NT2/D1 (cell line): ENCODE results near the gene KAZN.

ENCODE experiments used
- DNase-seq: peaks from one replicate; pipeline ENCODE4 v3.0.0-alpha.2; 2011; ENCODE audit warnings: low read depth, low spot score
- H3K27me3 ChIP-seq: 2 replicates; pipeline ENCODE4 v1.6.0; 2011; ENCODE audit warnings: mild to moderate bottlenecking; ENCODE audit not compliant: insufficient read length, insufficient read depth
- H3K36me3 ChIP-seq: 2 replicates; pipeline ENCODE4 v1.6.1; 2011; ENCODE audit warnings: mild to moderate bottlenecking, low read length, mixed read lengths; ENCODE audit not compliant: insufficient read depth, insufficient read length
- H3K4me1 ChIP-seq: 2 replicates; pipeline ENCODE4 v1.5.1; 2011; ENCODE audit not compliant: insufficient read depth, insufficient read length
- H3K4me3 ChIP-seq: 2 replicates; pipeline ENCODE4 v1.5.1; 2011; ENCODE audit warnings: low read depth; ENCODE audit not compliant: insufficient read length
- H3K9ac ChIP-seq: 2 replicates; pipeline ENCODE4 v1.6.0; 2011; ENCODE audit warnings: low read depth; ENCODE audit not compliant: insufficient read length
- H3K9me3 ChIP-seq: 2 replicates; pipeline ENCODE4 v1.5.1; 2011; ENCODE audit warnings: mild to moderate bottlenecking, low read length; ENCODE audit not compliant: insufficient read depth
- SUZ12 ChIP-seq: IDR thresholded peaks from 2 replicates; pipeline ENCODE4 v1.6.1; 2011; ENCODE audit not compliant: insufficient read length, insufficient read depth; ENCODE audit errors: extremely low read depth
- YY1 ChIP-seq: IDR thresholded peaks from 2 replicates; pipeline ENCODE4 v1.6.1; 2011; ENCODE audit not compliant: insufficient read length, insufficient read depth
- ZNF274 ChIP-seq: IDR thresholded peaks from 2 replicates; pipeline ENCODE4 v1.6.1; 2011; ENCODE audit warnings: mild to moderate bottlenecking, low read depth, low read length

KAZN gene

GRCh38 chr1:14733779-14734140 is 135.3 kb downstream of the KAZN start:
- no peak overlapping the region for H3K9ac ChIP-seq
- H3K4me3 ChIP-seq: no peak overlapping the region
- DNase-seq: no peak
- peaks cover 13% of the 10 kb centered on the region for H3K4me1 ChIP-seq
- H3K27me3 ChIP-seq: no peaks in the 10 kb centered on the region
- TF ChIP-seq SUZ12 (no peak), ZNF274 (no peak), YY1 (no peak)
- H3K9me3 ChIP-seq: no peaks in the 10 kb centered on the region
- H3K36me3 ChIP-seq: no peaks in the 10 kb centered on the region

GRCh38 chr1:14735841-14736240 is 137.4 kb downstream of the KAZN start:
- no peaks in the 10 kb centered on the region for H3K27me3 ChIP-seq
- no peaks in the 10 kb centered on the region for H3K36me3 ChIP-seq
- no peak overlapping the region for H3K4me3 ChIP-seq
- H3K4me1 ChIP-seq: peaks cover 14% of the 10 kb centered on the region
- TF ChIP-seq SUZ12 (no peak), YY1 (no peak), ZNF274 (no peak)
- no peak overlapping the region for H3K9ac ChIP-seq
- no peak for DNase-seq
- no peaks in the 10 kb centered on the region for H3K9me3 ChIP-seq

- no peak overlapping the region for H3K9ac ChIP-seq
- TF ChIP-seq YY1 (no peak), SUZ12 (no peak)
- H3K27me3 ChIP-seq: no peaks in the 10 kb centered on the region
- H3K36me3 ChIP-seq: no peaks in the 10 kb centered on the region
- H3K4me3 ChIP-seq: no peak overlapping the region
- H3K9me3 ChIP-seq: no peaks in the 10 kb centered on the region
- H3K4me1 ChIP-seq: peaks cover 14% of the 10 kb centered on the region
- no peak for DNase-seq
Measured at GRCh38 chr1:14737561-14738094, 139.1 kb downstream of the KAZN start.

DNA sequence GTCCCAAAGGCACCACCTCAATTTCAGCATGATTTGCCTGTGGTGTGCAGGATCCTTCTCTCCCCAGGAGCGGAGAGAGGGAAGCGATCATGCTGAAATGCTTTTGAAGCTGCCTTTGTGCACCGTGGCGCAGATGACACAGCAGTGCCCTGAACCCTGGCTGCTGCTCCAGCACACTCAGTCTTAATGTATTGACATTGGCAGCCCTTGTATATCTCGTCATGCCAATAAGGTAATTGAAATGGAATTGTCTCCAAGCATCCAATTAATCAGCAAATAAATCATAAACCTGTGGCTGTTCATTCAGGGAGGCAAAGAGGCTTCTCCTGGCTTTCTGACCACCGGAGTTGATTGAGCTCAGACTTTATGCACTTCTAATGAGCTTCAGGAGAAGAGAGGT is 139.8 kb downstream of the KAZN start:
- no peaks in the 10 kb centered on the region for H3K36me3 ChIP-seq
- H3K9ac ChIP-seq: no peak overlapping the region
- H3K27me3 ChIP-seq: no peaks in the 10 kb centered on the region
- H3K4me3 ChIP-seq: no peak overlapping the region
- DNase-seq: no peak
- H3K9me3 ChIP-seq: no peaks in the 10 kb centered on the region
- no peak for TF ChIP-seq ZNF274
- no peak for TF ChIP-seq YY1
- no peak for TF ChIP-seq SUZ12
- H3K4me1 ChIP-seq: peaks cover 14% of the 10 kb centered on the region

DNA sequence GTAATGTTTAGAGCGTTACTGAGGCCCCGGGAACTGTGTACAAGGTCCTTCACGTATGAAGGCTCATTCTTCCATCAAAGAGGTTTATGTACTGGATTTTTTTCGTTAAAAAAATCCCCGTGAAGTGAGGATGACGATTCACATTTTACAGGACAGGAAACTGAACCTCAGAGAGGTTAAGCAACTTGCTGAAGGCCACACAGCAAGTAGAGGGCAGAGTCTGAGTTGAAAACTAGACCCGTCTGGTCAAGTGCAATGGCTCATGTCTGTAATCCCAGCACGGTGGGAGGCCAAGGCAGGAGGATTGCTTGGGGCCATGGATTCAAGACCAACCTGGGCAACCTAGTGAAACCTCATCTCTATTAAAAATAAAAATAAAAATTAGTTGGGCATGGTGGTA is 140.2 kb downstream of the KAZN start:
- DNase-seq: no peak
- TF ChIP-seq YY1 (no peak), SUZ12 (no peak), ZNF274 (no peak)
- peaks cover 14% of the 10 kb centered on the region for H3K4me1 ChIP-seq
- H3K36me3 ChIP-seq: no peaks in the 10 kb centered on the region
- H3K9me3 ChIP-seq: no peaks in the 10 kb centered on the region
- H3K4me3 ChIP-seq: no peak overlapping the region
- H3K9ac ChIP-seq: no peak overlapping the region
- no peaks in the 10 kb centered on the region for H3K27me3 ChIP-seq

DNA sequence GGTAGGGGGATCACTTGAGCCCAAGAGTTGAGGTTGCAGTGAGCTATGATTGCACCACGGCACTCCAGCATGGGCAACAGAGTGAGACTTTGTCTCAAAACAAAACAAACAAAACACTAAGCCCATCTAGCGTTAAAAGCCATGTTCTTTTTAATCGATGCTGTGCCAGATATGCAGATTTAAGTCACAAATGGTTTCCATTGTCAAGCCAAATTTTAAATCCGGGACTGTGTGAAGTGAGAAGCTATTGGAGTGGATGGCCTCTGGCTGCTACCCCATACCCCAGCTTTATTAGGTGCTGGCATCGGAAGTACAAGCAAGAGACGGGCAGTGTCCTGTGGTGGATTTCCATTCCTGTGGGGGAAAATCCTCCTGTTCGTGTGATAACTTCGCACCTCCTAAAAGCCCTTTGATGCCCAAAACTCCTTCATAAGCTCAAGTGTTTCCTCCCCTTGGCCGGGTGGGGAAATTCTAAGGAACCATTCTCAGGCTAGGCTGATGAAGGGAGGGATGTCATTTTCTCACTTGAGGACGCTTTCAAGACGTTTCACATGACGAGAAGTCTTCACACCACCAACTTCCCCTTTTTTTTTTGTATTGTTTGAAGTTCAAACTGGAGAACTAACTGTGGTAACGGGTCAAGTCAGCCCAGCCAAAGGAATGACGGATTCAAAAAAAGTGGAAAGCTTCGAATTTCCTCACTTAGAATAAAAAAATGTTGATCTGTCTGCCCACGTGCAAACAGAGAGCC is 140.8 kb downstream of the KAZN start:
- H3K4me1 ChIP-seq: peaks cover 14% of the 10 kb centered on the region
- no peak for DNase-seq
- TF ChIP-seq YY1 (no peak), SUZ12 (no peak), ZNF274 (no peak)

GRCh38 chr1:14740016-14740415 is 141.5 kb downstream of the KAZN start:
- no peak for TF ChIP-seq ZNF274
- TF ChIP-seq SUZ12: no peak
- H3K36me3 ChIP-seq: no peaks in the 10 kb centered on the region
- H3K4me3 ChIP-seq: no peak overlapping the region
- no peaks in the 10 kb centered on the region for H3K9me3 ChIP-seq
- DNase-seq: no peak
- peak overlapping the region; percentile 21 for H3K9ac ChIP-seq
- no peaks in the 10 kb centered on the region for H3K27me3 ChIP-seq
- H3K4me1 ChIP-seq: peaks cover 14% of the 10 kb centered on the region

More for the DNA sequence above, 140.8 kb downstream of the KAZN start:
- H3K36me3 ChIP-seq: no peaks in the 10 kb centered on the region
- no peak overlapping the region for H3K4me3 ChIP-seq
- H3K27me3 ChIP-seq: no peaks in the 10 kb centered on the region
- H3K9me3 ChIP-seq: no peaks in the 10 kb centered on the region
- no peak overlapping the region for H3K9ac ChIP-seq
